Endodermal cell (in vitro differentiated cells): Measurements from ENCODE around the gene BTN2A1. TPM values are rescaled to one million over a fixed set of nuclear protein-coding genes. Genes with fewer than 3 reads are reported as not detected.

Experiments
- DNase-seq: peaks from one replicate; pipeline ENCODE4 v3.0.0-alpha.2; 2017
- H3K27ac ChIP-seq: 2 replicates; pipeline ENCODE4 v1.5.1; 2013; ENCODE audit warnings: mild to moderate bottlenecking, low read depth, low read length, moderate library complexity
- H3K27me3 ChIP-seq: 2 replicates; pipeline ENCODE4 v1.6.1; 2013; ENCODE audit warnings: mild to moderate bottlenecking, low read length, moderate library complexity; ENCODE audit not compliant: insufficient read depth, control insufficient read depth, poor library complexity, severe bottlenecking
- H3K36me3 ChIP-seq: 2 replicates; pipeline ENCODE4 v1.7.0; 2013; ENCODE audit warnings: mild to moderate bottlenecking, low read length, moderate library complexity; ENCODE audit not compliant: control insufficient read depth, insufficient read depth
- H3K4me1 ChIP-seq: one replicate; pipeline ENCODE4 v1.7.0; 2013; ENCODE audit warnings: low read length; ENCODE audit not compliant: control insufficient read depth, insufficient read depth
- H3K4me3 ChIP-seq: 2 replicates; pipeline ENCODE4 v1.5.1; 2013; ENCODE audit warnings: mild to moderate bottlenecking, low read length, moderate library complexity
- H3K9ac ChIP-seq: 2 replicates; pipeline ENCODE4 v1.6.1; 2013; ENCODE audit warnings: mild to moderate bottlenecking, low read length, moderate library complexity; ENCODE audit not compliant: poor library complexity, severe bottlenecking; ENCODE audit errors: extremely low read depth
- H3K9me3 ChIP-seq: 2 replicates; pipeline ENCODE4 v1.6.1; 2013; ENCODE audit warnings: mild to moderate bottlenecking, low read length, moderate library complexity; ENCODE audit not compliant: control insufficient read depth
- H3K27ac Mint-ChIP-seq: 2 replicates; pipeline ENCODE4 v1.8.0; 2020; ENCODE audit warnings: mixed read lengths
- H3K27me3 Mint-ChIP-seq: 2 replicates; pipeline ENCODE4 v1.8.0; 2021; ENCODE audit warnings: mild to moderate bottlenecking, mixed read lengths; ENCODE audit not compliant: insufficient read depth
- H3K36me3 Mint-ChIP-seq: 2 replicates; pipeline ENCODE4 v1.8.0; 2020; ENCODE audit warnings: low read depth, mixed read lengths
- H3K4me1 Mint-ChIP-seq: 2 replicates; pipeline ENCODE4 v1.8.0; 2020; ENCODE audit warnings: mixed read lengths
- H3K4me3 Mint-ChIP-seq: 2 replicates; pipeline ENCODE4 v1.8.0; 2020; ENCODE audit warnings: mild to moderate bottlenecking, moderate library complexity, mixed read lengths
- H3K9me3 Mint-ChIP-seq: 2 replicates; pipeline ENCODE4 v1.8.0; 2020; ENCODE audit warnings: mild to moderate bottlenecking, mixed read lengths
- WGBS, 2 experiments: methylation state at CpG; one replicate each; pipeline versions ENCODE4 v1.1.5 to v1.1.7; 2013; ENCODE audit warnings: missing lambda C conversion rate in 2 of 2, mixed read lengths in 1 of 2; ENCODE audit not compliant: insufficient coverage in 1 of 2, insufficient read length in 1 of 2; 5-methylcytosine and 5-hydroxymethylcytosine counted together
- total RNA-seq, 2 donors: library from RNA; stranded (reverse); fragmentation: NEBNext Ultra II Directional in 1 of 2; extraction: Animal tissue kit (Norgen Biotek cat#: 25700) in 1 of 2; gene quantifications; 2 replicates in 1 of 2; 3 replicates in 1 of 2; pipeline ENCODE4 v1.2.1, GENCODE V29; 2021
- TF ChIP-seq, protein P1 (sequence below): fragments of 200-600 bp; sonication (generic); conservative IDR thresholded peaks from 2 replicates; pipeline ENCODE4 v1.5.0; 2021; ENCODE audit warnings: antibody characterized with exemption, mild to moderate bottlenecking

The BTN2A1 gene
- total RNA-seq, 2 donors from 2014 or later: 15.0 to 18.7 TPM

DNA sequence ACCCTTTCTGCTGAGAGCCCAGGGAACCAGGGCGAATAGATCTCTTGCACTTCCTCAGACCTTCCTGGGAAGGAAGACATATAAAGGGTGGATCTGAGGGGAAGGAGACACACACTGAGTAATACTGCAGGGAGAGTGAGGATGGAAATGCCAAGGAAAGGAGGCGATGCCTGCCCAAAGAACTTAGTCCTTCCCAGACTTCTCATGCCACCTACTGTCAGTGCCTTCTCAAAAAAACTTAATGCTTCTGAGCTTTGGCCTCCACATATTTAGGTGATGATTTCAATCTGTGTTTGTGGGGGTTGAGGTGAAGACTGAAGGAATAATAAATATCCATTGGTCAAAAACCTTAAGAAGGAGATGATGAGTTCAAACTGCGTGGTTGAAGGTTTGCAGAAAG lies 46.0 kb upstream of the BTN2A1 start:
- H3K36me3 ChIP-seq: no peaks in the 10 kb centered on the region
- no peak overlapping the region for H3K4me3 ChIP-seq
- Mint-ChIP-seq H3K4me1 (peaks cover 23% of the 10 kb centered on the region), H3K27ac (peak overlapping the region; percentile 27), H3K27me3 (peaks cover 7% of the 10 kb centered on the region), H3K9me3 (no peaks in the 10 kb centered on the region), H3K4me3 (no peak overlapping the region), H3K36me3 (no peaks in the 10 kb centered on the region)
- no peaks in the 10 kb centered on the region for H3K9me3 ChIP-seq
- H3K4me1 ChIP-seq: no peaks in the 10 kb centered on the region
- TF ChIP-seq, protein P1, sequence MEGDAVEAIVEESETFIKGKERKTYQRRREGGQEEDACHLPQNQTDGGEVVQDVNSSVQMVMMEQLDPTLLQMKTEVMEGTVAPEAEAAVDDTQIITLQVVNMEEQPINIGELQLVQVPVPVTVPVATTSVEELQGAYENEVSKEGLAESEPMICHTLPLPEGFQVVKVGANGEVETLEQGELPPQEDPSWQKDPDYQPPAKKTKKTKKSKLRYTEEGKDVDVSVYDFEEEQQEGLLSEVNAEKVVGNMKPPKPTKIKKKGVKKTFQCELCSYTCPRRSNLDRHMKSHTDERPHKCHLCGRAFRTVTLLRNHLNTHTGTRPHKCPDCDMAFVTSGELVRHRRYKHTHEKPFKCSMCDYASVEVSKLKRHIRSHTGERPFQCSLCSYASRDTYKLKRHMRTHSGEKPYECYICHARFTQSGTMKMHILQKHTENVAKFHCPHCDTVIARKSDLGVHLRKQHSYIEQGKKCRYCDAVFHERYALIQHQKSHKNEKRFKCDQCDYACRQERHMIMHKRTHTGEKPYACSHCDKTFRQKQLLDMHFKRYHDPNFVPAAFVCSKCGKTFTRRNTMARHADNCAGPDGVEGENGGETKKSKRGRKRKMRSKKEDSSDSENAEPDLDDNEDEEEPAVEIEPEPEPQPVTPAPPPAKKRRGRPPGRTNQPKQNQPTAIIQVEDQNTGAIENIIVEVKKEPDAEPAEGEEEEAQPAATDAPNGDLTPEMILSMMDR: no peak
- no peak overlapping the region for H3K9ac ChIP-seq
- 90 to 92% methylated on average over 2 to 3 of the region's 3 CpGs for WGBS, 2 experiments
- no peak overlapping the region for H3K27ac ChIP-seq
- DNase-seq: no peak
- H3K27me3 ChIP-seq: no peaks in the 10 kb centered on the region

- H3K36me3 Mint-ChIP-seq: no peaks in the 10 kb centered on the region
- WGBS, 2 experiments: 74 to 100% methylated on average over 1 to 3 of the region's 3 CpGs
- H3K27ac ChIP-seq: no peak overlapping the region
- H3K4me3 Mint-ChIP-seq: no peak overlapping the region
- TF ChIP-seq, protein P1: no peak
- no peaks in the 10 kb centered on the region for H3K27me3 ChIP-seq
- no peak overlapping the region for H3K9ac ChIP-seq
- peaks cover 3% of the 10 kb centered on the region for H3K9me3 Mint-ChIP-seq
- peaks cover 7% of the 10 kb centered on the region for H3K27me3 Mint-ChIP-seq
- no peaks in the 10 kb centered on the region for H3K4me1 ChIP-seq
- peak; percentile 73 for DNase-seq
- no peaks in the 10 kb centered on the region for H3K36me3 ChIP-seq
- H3K27ac Mint-ChIP-seq: peak overlapping the region; percentile 27
- peaks cover 1% of the 10 kb centered on the region for H3K9me3 ChIP-seq
- peaks cover 18% of the 10 kb centered on the region for H3K4me1 Mint-ChIP-seq
- H3K4me3 ChIP-seq: no peak overlapping the region
Observed at GRCh38 chr6:26412228-26412627, 45.5 kb upstream of the BTN2A1 start.

GRCh38 chr6:26412954-26413353 lies 44.8 kb upstream of the BTN2A1 start:
- Histone ChIP-seq H3K27ac (no peak overlapping the region), H3K9me3 (peaks cover 9% of the 10 kb centered on the region), H3K36me3 (no peaks in the 10 kb centered on the region), H3K4me3 (no peak overlapping the region), H3K4me1 (no peaks in the 10 kb centered on the region), H3K27me3 (no peaks in the 10 kb centered on the region), H3K9ac (no peak overlapping the region)
- Mint-ChIP-seq H3K4me1 (peaks cover 11% of the 10 kb centered on the region), H3K36me3 (no peaks in the 10 kb centered on the region), H3K9me3 (peaks cover 9% of the 10 kb centered on the region), H3K27ac (no peak overlapping the region), H3K27me3 (peaks cover 7% of the 10 kb centered on the region), H3K4me3 (no peak overlapping the region)
- TF ChIP-seq, protein P1: no peak
- DNase-seq: no peak
- WGBS, 2 experiments: 82 to 92% methylated on average over 3 to 4 of the region's 4 CpGs
